Right lobe of liver (tissue), 6 donors: ENCODE data around the gene TMEM147. TPM values are rescaled to one million over a fixed set of nuclear protein-coding genes. Genes with fewer than 3 reads are reported as not detected.

ENCODE experiments used
- ATAC-seq, 4 donors: fragments of 200-7000 bp; cut with Tn5 transposase; one replicate each; pipeline ENCODE4 v1.9.1; 2020; ENCODE audit warnings: mild to moderate bottlenecking in 4 of 4, moderate library complexity in 4 of 4
- DNase-seq, 3 donors: peaks; one replicate each; pipeline ENCODE4 v3.0.0-alpha.2; 2020
- H3K27ac ChIP-seq, 3 donors: fragments of 200-600 bp; one replicate each; pipeline ENCODE4 v1.8.0; 2022
- H3K27me3 ChIP-seq, 2 donors: fragments of 200-600 bp; one replicate each; pipeline ENCODE4 v1.8.0; 2022
- H3K36me3 ChIP-seq, 4 donors: fragments of 200-600 bp; sonication (generic) in 1 of 4; one replicate each; pipeline versions ENCODE4 v1.5.1 to v1.8.0; 2017 to 2022; ENCODE audit warnings: control low read depth in 1 of 4
- H3K4me1 ChIP-seq, 4 donors: fragments of 200-600 bp; sonication (generic) in 1 of 4; one replicate each; pipeline versions ENCODE4 v1.5.1 to v1.8.0; 2017 to 2022; ENCODE audit warnings: control low read depth in 1 of 4
- H3K4me3 ChIP-seq, 3 donors: fragments of 200-600 bp; one replicate each; pipeline ENCODE4 v1.8.0; 2022
- H3K9me3 ChIP-seq, 4 donors: fragments of 200-600 bp; sonication (generic) in 1 of 4; one replicate each; pipeline versions ENCODE4 v1.5.1 to v1.8.0; 2017 to 2022; ENCODE audit warnings: control low read depth in 1 of 4
- CTCF ChIP-seq, 4 donors: fragments of 200-600 bp in 3 of 4; fragments of 450-650 bp in 1 of 4; IDR thresholded peaks; one replicate each; pipeline versions ENCODE4 v1.5.1 to v1.8.0; 2016 to 2022; ENCODE audit warnings: antibody characterized with exemption in 4 of 4, mild to moderate bottlenecking in 2 of 4
- POLR2A ChIP-seq: fragments of 450-650 bp; IDR thresholded peaks from one replicate; pipeline ENCODE4 v1.6.1; 2017; ENCODE audit warnings: antibody characterized with exemption, mild to moderate bottlenecking
- WGBS: methylation state at CpG from one replicate; pipeline ENCODE4 v1.1.6; 2018; ENCODE audit warnings: low coverage, low lambda C conversion rate; ENCODE audit not compliant: insufficient coverage; ENCODE audit errors: missing lambda C conversion rate; 5-methylcytosine and 5-hydroxymethylcytosine counted together
- intact Hi-C, 2 donors: fragments of 100-400 bp; cut with DNase I; formaldehyde crosslinking; loops; one replicate each; pipeline versions ENCODE4 v1.11.2 to v1.14.1; 2022
- total RNA-seq, 6 experiments: library from RNA; depleted of rRNA in 2 of 6; stranded (reverse); fragments of >200 nt in 2 of 6; fragmentation: NEBNext Ultra II Directional in 3 of 6; extraction: Animal tissue kit (Norgen Biotek cat#: 25700) in 3 of 6; gene quantifications; one replicate each; pipeline versions ENCODE4 v1.1.0 to v1.2.4, GENCODE V29; 2016 to 2023
- donor health status: DM: no; HTN: yes; CAD: no.
- donor health status: DM: no; HTN: no; CAD: no.
- donor health status: DM: no; HTN: no; CAD: no.
- donor health status: DM: no; HTN: yes; CAD: no.
- donor health status: DM: no; HTN: yes; CAD: no.

The TMEM147 gene
- total RNA-seq, 6 experiments from 2014 or later: 29.4 to 65.7 (median 36.2) TPM

GRCh38 chr19:35529241-35530218, 15.9 kb upstream of the TMEM147 start:
- TF ChIP-seq CTCF (IDR thresholded peaks at IDR 0.05) (no peak), POLR2A (no peak)
- Histone ChIP-seq H3K36me3 (no peaks in the 10 kb centered on the region), H3K27ac (no peak overlapping the region), H3K4me3 (no peak overlapping the region), H3K27me3 (no peaks in the 10 kb centered on the region), H3K9me3 (no peaks in the 10 kb centered on the region), H3K4me1 (no peaks in the 10 kb centered on the region)
- ATAC-seq (no peak), DNase-seq (no peak)
- intact Hi-C loops: no loop called here
- WGBS: 53% methylated on average over 10 of the region's 19 CpGs

GRCh38 chr19:35531291-35531690, 14.1 kb upstream of the TMEM147 start:
- no peak overlapping the region for H3K4me3 ChIP-seq
- no peak for DNase-seq
- WGBS: 31% methylated on average over 6 of the region's 6 CpGs
- no peak for ATAC-seq
- TF ChIP-seq POLR2A: no peak
- TF ChIP-seq CTCF (IDR thresholded peaks at IDR 0.05): no peak
- no peaks in the 10 kb centered on the region for H3K4me1 ChIP-seq
- intact Hi-C loops: no loop called here
- no peak overlapping the region for H3K27ac ChIP-seq
- no peaks in the 10 kb centered on the region for H3K9me3 ChIP-seq
- no peaks in the 10 kb centered on the region for H3K27me3 ChIP-seq
- H3K36me3 ChIP-seq: no peaks in the 10 kb centered on the region

DNA sequence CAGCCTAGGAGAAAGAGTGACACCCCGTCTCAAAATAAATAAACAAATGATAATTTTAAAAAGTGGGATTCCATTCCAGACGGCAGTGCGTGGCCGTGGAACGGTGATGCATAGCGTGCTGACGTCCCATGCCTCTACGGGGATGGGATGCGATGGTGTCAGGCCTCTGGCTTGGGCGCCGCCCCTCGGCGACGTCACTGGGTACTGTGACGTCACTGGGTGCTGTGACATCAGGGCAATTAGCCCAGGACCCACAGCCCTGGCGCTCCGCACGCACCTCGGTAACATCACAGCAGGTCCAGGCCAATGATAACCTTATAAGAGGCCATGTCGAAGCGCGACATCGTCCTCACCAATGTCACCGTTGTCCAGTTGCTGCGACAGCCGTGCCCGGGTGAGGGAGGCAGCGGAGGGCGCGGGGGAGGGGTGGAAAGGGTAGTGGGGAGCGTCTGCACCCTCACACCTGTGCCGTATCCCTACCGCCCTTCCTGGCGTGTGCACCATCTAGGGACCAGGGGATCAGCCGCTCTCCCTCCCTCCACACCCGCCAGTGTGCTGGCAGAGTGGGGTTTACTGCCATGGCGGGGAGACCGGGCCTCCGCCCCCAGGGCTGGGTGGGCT, 12.1 kb upstream of the TMEM147 start, which contains the start of gene GAPDHS:
Gene GAPDHS, plus strand, starts transcription at position 256 of the 621 bp plus-strand sequence. Its CDS starts 72 bp downstream, at position 328.
- no peak for ATAC-seq
- Histone ChIP-seq H3K9me3 (no peaks in the 10 kb centered on the region), H3K27ac (no peak within 1 kb of the TSS), H3K4me1 (no peaks in the 10 kb centered on the region), H3K27me3 (no peaks in the 10 kb centered on the region), H3K4me3 (no peak within 1 kb of the TSS), H3K36me3 (no peaks in the 10 kb centered on the region)
- TF ChIP-seq CTCF (IDR thresholded peaks at IDR 0.05): no peak
- TF ChIP-seq POLR2A: no peak
- DNase-seq: no peak
- 42% methylated on average over 11 of the region's 39 CpGs for WGBS
- intact Hi-C loops: no loop called here

DNA sequence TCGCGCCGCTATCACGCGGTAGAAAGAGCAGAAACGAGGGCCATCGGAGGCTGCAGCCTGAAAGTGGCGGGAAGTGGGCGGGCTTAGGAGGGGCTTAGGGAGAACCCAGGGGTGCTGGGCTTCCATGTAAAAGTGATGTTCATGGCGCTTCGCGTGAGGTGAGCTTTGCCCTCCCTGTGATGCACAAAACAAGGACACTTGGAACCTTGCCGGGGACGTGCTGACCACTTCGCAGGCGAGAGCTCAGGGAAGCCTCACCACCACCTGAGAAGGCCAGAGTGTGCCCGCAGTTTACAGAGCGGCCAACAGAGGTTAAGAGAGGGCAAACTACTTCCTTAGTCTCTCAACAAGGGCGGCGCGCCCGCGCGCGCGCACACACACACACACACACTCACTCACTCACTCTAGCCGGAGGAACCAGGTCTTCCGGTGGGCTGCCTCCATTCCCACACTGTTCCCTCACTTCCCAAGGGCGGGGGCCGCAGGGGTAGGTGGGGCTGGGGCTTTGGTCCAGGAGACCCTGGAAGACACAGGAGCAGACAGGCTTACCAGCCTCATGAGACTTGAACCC, 11.5 kb upstream of the TMEM147 start:
- ATAC-seq: peak; percentile 56 to 83 (median 74)
- H3K4me3 ChIP-seq: no peak overlapping the region
- H3K27me3 ChIP-seq: no peaks in the 10 kb centered on the region
- H3K4me1 ChIP-seq: no peaks in the 10 kb centered on the region
- H3K36me3 ChIP-seq: no peaks in the 10 kb centered on the region
- TF ChIP-seq CTCF (IDR thresholded peaks at IDR 0.05): no peak
- no peaks in the 10 kb centered on the region for H3K9me3 ChIP-seq
- WGBS: 3% methylated on average over 17 of the region's 30 CpGs
- no peak overlapping the region for H3K27ac ChIP-seq
- DNase-seq: no peak
- intact Hi-C loops: no loop called here
